ENCODE data around the gene SH3BP1. TPM values are rescaled to one million over a fixed set of nuclear protein-coding genes. Genes with fewer than 3 reads are reported as not detected.
A peak's percentile ranks its signal among the peaks of the same experiment; 100 is the strongest.

SH3BP1 gene
- total and polyA plus RNA-seq, 2 of the 13 experiments (the other 11 are each of a cell fraction or from before 2014, with no cell fraction given): 8.4 to 18.5 TPM

- TF ChIP-seq BCLAF1 (IDR thresholded peaks at IDR 0.05) (no peak), PRPF4 (IDR thresholded peaks at IDR 0.05; ENCODE audit: low read depth, low read length, poor library complexity, severe bottlenecking) (no peak), ZNF331 (CRISPR knock-in tag; IDR thresholded peaks at IDR 0.05) (peak; percentile 29; the same call in 1 of the 2 replicates), SRSF4 (IDR thresholded peaks at IDR 0.05; ENCODE audit: low read depth, low read length, poor library complexity, severe bottlenecking) (no peak), FOXK1 (CRISPR knock-in tag; IDR thresholded peaks at IDR 0.05; ENCODE audit: borderline replicate concordance, low read depth) (no peak), ZNF24 (IDR thresholded peaks at IDR 0.05) (no peak), RXRB (CRISPR knock-in tag; IDR thresholded peaks at IDR 0.05; ENCODE audit: borderline replicate concordance) (peak; percentile 30), PAF1 (CRISPR knock-in tag; IDR thresholded peaks at IDR 0.05) (peak; percentile 52; the same call in 1 of the 2 replicates), ISL2 (CRISPR knock-in tag; IDR thresholded peaks at IDR 0.05) (no peak), GLI4 (CRISPR knock-in tag; IDR thresholded peaks at IDR 0.05; ENCODE audit: borderline replicate concordance) (no peak), ZNF720 (CRISPR knock-in tag; IDR thresholded peaks at IDR 0.05) (no peak), ZNF556 (CRISPR knock-in tag; IDR thresholded peaks at IDR 0.05; ENCODE audit: borderline replicate concordance) (no peak; the same call in 1 of the 2 replicates), ZNF451 (CRISPR knock-in tag; IDR thresholded peaks at IDR 0.05) (0 out of 2 replicates have a peak, but pooled peaks have one; percentile 8), ZSCAN30 (CRISPR knock-in tag; IDR thresholded peaks at IDR 0.05) (no peak), ZNF484 (CRISPR knock-in tag; IDR thresholded peaks at IDR 0.05; ENCODE audit: borderline replicate concordance, low read depth) (no peak), MAFK (conservative IDR thresholded peaks at IDR 0.05 in 1 of 2, IDR thresholded peaks at IDR 0.05 in 1 of 2; ENCODE audit: low read length in 2 of 2) (peak; percentile 6 to 21; a peak in 1 of 4 replicates), AHDC1 (CRISPR knock-in tag; IDR thresholded peaks at IDR 0.05; ENCODE audit: borderline replicate concordance) (peak; percentile 18; the same call in 1 of the 2 replicates), FIP1L1 (IDR thresholded peaks at IDR 0.05; ENCODE audit: borderline replicate concordance, insufficient read depth, low read depth, low read length) (peak; percentile 25; the same call in 1 of the 2 replicates), GFI1 (CRISPR knock-in tag; IDR thresholded peaks at IDR 0.05; ENCODE audit: borderline replicate concordance) (peak; percentile 20; the same call in 1 of the 2 replicates)
These were observed 5.6 kb upstream of the SH3BP1 start (continued) for GRCh38 chr22:37633625-37634416.

Measured in HepG2 (cell line).